GM19240 (cell line): ENCODE results near the gene FASTKD2.

Source experiments
- DNase-seq: peaks from one replicate; pipeline ENCODE4 v3.0.0; 2011; ENCODE audit warnings: low spot score; ENCODE audit not compliant: insufficient read length

Gene FASTKD2

GRCh38 chr2:206836722-206837121, 71.3 kb downstream of the FASTKD2 start:
- DNase-seq, result no peak

- DNase-seq, result no peak
Observed at GRCh38 chr2:206837775-206838174, 72.4 kb downstream of the FASTKD2 start.

GRCh38 chr2:206838690-206839089, 73.3 kb downstream of the FASTKD2 start:
- DNase-seq, result no peak

GRCh38 chr2:206840999-206841398, 75.6 kb downstream of the FASTKD2 start:
- DNase-seq, result no peak
